NCI-H1105 treated with DMSO at 0.1 percent for 48 hours (cell line): ENCODE measurements around the gene SHC2.
"Not testable (repeated sequence)": the region's sequence is repeated elsewhere in the genome, so short reads cannot be mapped to it uniquely, and the experiment has no call there.

Source experiments
- DNase-seq: peaks from one replicate; lab custom pipeline; 2025; lab: John Stamatoyannopoulos, UW

The SHC2 gene

DNA sequence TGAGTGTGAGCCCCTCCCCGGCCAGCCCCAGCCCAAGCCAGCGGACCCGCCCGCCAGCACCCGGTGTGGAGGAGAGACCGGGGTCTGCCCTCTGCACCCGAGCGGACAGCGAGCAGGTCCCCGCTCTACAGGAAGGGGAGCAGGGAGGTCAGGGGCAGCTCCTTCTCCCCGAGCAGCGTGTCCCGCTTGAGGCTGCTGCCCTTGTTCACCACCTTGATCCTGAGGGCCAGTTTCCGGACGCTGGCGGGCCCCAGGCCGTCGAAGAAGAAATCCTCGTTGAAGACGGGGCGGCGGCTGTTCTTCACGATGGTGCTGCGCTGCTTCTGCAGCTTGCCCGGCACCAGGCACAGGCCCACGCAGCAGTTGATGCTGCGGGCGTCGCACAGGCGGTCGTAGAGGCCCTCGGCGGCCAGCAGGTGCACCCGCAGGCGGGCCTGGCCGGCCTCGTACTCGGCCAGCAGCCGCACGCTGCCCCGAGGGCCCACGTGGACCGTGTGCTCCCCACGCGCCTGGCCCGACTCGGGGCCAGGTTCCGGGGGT is 53.8 kb downstream of the SHC2 start:
- DNase-seq: no peak

DNA sequence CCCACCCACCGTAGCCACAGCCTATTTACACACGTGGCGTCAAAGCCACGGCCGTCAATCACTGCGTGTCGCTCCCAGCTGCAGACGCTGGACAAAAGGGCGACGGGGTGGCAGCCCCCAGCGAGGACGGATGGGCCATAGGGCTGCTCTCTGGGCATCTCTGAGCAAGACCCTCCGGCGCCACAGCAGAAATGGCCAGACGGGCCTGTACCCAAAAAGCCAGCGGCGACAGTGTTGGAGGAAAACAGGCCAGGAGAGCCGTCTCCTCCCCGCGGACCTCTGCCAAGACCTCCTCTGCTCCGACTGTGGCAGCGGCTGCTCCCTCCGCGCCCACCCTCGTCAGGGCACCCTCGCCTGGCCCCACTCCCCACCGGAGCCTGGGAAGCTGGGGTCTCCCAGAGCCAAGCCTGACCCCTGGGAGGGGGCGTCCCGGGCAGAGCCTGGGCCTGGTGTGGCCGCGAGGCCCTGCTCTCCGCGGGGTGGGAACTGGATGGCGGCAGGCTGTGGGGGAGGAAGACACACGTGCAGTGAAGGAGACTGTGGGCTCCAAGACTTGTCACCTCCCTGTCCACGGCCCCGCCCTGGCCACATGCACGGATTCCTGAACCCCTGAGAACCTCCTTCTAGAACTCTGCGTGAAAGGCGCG is 54.6 kb downstream of the SHC2 start:
- DNase-seq: no peak

DNA sequence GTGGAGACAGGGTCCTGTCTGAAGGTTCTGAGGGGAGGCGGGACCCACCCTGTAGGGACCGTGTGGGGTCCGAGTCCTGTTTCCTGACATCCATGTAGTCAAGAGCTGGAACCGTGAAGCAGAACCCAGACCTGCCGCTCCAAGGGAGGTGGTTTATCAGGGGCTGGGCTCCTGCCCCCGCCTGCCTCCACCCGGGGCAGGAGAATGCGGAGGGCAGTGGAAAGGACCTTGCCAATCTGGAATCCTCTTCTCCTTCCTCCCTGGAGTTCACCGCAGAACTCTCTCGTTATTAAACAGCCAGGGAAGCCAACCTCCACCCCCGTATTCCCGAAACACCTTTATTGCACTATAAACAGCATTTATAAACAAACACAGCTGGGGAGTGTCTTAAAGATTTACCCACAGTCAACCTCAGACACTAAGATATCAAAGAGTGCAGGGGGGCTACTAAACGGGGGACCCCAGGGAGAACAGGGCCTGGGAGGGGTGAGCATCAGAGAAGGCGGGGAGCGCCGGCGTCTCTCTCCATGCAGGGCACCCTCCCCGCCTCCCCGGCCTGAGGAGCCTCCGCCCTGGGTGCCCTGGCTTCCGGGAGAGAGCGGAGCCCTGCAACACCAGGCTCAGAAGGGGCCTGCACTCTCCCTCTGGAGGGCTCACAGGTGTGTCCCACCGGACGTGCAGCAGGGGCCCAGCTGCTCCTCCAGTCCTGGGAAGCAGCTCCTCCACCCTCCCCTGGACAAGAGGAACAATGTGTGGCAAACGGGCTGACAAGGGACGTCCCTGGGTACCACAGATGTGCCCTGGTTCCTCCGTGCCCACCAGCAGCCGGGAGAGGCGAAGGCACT is 55.5 kb downstream of the SHC2 start:
- DNase-seq: no peak

DNA sequence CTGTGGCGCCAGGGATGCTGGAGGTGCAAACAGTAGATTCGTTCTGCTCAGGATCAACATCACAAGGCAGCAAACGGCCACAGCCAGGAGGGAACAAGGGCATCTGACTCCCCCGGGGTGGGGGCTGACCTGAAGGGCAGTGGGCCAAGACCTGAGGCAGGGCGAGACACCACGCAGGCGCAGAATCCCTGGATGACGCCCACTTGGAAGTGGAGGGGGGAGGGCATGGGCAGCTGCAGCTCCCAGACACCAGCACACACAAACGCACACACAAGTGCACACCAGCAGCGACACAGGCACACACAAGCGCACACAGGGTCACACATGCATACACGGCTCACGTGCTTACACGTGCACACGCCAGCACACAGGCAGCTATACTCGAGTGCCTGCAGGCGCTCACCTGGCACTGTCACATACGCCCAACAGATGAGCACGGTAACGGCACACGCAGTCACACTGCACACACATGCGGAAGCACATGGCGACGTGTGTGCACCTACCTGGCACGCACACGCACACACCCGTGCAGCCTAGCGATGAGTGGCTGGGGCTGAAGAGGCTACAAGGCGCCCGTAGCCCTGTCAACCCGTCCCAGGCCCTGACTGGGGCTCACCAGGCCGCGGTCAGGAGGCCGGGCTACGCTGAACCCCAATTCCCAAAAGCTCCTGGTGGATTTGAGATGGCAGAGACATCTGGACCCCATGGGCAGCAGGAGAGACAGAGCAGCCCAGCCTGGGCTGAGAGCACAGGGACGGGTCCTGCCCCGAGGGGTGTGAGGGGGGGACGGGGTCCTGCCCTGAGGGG is 57.4 kb downstream of the SHC2 start:
- DNase-seq: peak; percentile 74

DNA sequence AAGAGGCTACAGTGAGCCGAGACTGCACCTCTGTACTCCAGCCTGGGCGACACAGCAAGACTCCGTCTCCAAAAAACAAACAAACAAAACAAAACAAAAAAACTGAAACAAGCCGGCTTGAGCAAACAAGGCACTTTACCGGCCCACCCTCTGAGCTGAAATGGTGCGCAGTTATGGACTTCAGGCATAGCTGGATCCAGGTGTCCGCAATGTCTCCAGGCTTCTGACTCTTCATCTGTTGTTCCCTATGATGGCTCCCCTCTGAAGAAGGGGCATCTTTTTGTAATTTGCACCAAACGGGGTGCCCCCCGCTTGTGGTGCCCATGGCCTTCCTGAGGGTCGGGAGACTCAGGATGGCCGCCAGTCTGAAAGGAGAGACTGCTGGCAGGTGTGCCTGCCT is 58.0 kb downstream of the SHC2 start:
- no peak for DNase-seq

DNA sequence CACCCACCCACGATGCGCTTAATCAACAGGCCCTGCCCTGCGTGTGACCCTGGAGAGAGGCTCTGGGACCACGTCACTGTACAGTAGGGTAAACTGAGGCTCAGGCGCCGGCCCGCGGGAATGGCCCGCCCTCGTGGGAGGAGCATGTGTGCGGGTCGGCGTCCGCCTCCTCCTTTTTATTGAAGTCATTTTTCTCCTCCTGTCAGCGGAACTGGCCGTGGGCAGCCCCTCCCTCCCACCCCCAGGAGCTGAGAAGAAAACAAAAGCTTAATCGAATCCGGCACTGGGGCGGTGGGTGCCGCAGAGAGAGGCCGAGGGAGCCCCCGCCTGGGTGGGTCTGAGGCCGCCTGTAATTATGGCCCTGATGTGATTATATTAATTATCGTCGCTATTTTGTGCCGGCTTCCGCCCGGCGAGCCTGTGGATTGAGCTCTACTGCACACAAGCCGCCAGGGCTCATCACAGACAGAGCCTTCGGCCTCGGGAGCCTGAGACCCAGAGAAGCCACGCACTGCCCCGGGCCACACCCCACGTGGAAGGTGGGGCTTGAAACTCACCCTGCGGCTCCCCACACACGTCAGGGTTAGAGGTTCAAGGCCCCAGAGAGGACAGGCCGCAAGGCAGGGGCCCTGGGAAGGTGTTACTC is 58.8 kb downstream of the SHC2 start:
- peak; percentile 43 for DNase-seq

DNA sequence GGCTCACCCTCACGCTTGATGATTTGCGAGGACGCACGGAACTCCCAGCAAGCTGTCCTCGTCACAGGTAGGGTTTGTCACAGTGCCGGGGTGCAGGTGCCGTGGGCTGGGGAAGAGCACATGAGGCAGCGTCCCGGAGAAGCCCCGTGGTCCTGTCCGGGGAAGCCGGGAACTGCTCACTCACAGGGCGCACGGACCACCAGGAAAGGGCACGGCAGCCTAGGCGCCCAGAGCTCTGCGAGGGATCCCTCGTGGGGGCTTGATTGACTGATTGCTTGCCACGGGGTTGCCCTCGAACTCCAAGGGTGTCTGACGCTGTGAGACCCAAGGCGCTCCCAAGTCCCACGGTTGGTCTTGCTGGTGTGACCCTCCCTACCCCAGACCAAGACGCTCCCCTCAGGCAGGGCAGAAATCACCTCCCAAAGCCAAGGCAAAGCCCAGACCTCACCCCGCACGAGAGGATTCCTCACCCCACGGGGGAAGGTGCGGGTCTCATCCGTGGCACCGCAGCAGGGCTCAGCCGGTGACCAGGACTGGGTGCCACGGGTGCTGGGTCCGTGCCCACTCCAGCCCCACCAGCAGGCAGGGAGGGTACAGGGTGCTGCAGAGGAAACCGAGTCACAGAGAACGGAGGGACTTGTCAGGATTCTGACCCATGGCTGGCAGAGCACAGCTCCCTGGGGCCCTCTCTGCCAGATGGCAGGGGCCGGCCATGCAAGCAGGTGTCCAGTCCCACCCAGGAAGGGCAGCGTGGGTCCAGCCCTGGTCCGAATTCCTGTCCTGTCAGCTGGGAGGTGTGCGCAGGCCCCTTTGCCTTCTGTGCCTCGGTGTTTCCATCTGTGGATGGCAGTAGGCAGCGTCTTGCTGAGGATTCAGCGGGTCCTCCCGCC is 59.6 kb downstream of the SHC2 start:
- peak; percentile 15 for DNase-seq

DNA sequence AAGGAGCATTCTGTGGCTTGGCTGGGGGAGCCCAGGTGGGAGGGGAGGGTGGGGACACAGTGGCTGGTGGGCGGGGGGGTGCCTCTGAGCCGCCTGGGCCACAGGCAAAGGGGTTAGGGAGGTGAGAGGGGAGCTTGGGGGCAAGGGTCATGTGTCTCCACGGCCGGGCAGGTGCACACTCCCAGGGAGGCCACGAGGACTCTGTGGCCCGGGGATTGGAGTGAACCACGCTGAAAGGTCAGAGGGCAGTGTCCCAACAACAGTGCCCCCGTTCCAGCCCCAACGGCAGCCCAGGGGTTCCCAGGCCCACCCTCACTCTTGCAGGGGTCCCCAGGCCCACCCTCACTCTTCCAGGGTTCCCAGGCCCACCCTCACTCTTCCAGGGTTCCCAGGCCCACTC is 61.5 kb downstream of the SHC2 start:
- DNase-seq: no peak

DNA sequence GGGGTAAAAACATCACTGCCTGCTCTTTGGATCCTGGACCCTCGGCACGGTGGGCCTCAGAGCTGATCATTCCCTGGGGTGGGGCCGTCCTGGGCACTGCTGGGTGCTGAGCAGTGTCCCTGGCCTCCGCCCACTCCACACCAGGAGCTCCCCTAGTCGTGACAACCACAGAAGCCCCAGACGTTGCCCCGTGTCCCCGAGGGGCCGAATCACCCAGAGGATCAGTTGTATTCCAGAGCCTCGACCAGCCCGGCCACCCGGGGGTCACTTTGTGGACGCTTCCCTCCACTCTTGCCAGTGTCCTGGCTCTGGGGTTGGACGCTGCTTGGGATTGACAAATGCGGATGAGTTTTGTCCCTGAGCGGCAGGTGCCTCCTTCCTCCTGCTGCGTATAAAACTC is 62.1 kb downstream of the SHC2 start:
- no peak for DNase-seq

DNA sequence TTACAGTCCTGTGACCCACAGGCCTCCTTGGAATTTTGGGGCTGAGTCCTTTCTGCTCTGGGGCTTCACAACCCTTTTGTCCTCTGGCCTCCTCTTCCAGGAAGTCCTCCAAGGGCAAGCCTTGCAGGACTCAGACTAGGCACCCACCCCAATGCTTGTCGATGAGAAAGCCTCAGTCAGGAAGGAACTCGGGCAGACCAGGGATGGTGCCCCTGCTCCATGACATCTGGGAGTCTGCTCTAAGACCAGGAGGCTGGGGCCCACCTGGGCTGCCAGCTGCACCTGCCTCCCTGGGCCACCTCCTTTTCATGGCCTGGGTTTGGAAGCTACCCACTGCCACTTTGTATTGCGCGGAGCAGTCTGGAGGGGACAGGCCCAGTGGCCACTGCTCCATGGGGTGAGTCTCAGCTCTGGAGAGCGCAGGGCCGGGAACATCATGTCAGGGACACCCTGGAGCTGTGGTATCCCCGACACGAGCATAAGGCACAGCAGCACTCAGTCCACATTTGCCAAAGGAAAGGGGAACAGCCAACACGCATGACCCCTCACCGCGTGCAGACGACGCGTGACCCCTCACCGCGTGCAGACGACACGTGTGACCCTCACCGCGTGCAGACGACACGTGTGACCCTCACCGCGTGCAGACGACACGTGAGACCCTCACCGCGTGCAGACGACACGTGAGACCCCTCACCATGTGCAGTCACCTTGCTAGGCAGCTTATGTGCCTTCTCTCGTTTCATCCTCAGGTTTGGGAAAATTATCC is 62.7 kb downstream of the SHC2 start:
- no peak for DNase-seq

DNA sequence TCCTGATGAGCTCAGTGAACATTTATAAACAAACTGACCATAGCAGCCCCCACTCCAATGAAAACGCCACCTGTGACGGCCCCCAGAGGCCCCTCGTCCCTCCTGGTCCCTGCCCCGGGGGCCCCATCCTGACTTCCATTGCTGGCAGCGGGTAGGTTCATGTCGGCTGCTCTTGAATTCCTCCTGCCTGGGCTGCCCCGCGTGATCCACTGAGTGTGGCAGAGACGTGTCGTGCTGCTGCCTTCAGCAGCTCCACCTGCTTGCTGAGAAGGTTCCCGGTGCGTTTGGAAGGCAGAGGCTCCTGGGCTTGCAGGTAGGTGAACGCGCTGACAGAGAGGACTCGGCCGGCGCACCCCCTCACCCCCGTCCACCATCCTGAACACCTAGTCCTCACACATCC is 63.5 kb downstream of the SHC2 start:
- DNase-seq: no peak

DNA sequence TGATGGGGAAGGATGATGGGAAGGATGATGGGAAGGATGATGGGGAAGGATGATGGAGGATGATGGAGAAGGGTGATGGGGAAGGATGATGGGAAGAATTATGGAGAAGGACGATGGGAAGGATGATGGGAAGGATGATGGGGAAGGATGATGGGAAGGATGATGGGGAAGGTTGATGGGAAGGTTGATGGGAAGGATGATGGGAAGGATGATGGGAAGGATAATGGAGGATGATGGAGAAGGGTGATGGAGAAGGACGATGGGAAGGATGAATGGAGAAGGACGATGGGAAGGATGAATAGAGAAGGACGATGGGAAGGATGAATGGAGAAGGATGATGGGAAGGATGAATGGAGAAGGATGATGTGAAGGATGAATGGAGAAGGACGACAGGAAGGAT is 65.4 kb downstream of the SHC2 start:
- DNase-seq: no peak

DNA sequence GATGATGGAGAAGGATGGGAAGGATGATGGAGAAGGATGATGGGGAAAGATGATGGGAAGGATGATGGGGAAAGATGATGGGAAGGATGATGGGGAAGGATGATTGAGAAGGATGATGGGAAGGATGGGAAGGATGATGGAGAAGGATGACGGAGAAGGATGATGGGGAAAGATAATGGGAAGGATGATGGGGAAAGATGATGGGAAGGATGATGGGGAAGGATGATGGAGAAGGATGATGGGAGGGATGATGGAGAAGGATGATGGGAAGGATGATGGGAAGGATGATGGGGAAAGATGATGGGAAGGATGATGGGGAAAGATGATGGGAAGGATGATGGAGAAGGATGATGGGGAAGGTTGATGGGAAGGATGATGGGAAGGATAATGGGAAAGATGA is 66.0 kb downstream of the SHC2 start:
- not testable (repeated sequence) for DNase-seq

DNA sequence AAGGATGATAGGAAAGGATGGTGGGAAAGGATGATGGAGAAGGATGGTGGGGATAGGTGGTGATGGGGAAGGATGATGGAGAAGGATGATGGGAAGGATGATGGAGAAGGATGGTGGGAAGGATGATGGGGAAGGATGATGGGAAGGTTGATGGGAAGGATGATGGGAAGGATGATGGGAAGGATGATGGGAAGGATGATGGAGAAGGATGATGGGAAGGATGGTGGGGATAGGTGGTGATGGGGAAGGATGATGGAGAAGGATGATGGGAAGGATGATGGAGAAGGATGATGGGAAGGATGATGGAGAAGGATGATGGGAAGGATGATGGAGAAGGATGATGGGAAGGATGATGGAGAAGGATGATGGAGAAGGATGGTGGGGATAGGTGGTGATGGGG is 67.3 kb downstream of the SHC2 start:
- DNase-seq: not testable (repeated sequence)

DNA sequence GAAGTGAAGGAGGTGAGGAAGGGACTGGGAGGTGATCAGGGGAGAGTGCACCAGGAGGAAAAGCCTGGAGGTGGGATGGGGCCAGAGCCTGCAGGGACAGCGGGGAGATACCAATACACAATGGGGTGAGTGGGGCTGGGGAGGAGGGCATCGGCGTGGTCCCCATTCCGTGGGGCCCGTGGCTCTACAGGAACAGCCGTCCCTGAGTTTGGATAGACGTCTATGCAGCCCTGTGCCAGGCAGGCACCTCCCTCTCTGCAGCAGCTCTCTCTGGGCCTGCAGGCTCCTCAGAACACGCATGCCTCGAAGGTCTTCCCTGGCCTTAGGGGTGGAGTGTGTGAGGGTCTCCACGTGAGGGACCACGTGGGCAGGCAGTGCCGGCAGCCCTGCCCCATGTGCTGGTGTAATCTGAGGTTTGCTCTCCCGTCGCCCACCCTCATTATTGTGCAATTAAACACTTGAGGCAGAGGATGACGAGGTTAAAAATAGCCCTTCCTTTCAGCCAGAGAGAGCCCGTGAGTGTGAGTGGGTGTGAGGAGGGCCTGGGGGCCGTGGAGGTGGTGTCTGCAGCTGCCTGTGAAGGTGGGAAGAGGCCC is 68.4 kb downstream of the SHC2 start:
- DNase-seq: no peak

DNA sequence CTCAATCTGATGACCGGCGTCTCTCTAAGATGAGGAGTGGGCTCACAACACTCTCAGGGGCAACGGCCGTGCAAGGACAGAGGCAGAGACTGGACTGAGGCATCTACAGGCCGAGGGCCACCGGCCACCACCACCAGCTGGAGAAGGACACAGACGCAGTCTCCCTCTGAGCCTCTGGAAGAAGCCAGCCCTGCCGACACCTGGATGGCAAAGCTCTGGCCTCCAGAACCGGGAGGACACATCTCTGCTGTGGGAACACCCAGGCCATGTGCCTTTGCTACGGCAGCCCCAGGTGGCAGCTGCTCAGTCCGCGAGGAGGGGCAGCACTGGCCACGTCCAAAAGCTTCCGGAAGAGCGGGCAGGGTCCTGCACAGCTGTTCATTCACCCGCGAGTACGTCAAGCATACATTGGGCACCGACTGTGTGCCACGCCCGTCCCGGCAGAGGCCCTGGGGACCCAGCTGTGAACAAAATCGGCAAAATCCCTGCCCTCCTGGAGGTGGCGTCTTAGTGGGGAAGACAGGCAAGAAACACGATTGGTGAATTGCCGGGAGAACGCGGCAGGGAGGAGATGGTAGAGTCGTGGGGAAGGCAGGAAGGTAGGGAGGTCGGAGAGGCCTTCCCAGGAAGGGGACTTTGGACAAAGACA is 69.0 kb downstream of the SHC2 start:
- DNase-seq: no peak

DNA sequence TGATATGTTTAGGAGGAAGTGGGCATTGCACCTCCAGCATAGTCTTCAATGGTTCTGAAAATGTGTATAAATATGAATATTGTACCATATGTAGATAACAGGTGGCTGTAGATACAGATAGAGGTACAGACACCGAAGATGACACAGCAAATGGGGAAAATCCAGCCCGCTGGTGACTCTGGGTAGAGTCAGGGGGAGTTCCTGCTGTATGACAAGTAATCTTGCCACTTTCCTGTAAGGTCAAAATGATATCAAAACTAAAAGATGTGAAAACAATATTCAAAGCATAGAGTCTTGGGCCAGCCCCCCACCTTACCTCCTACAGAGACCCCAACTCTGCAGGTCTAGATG is 69.7 kb downstream of the SHC2 start:
- DNase-seq: no peak

DNA sequence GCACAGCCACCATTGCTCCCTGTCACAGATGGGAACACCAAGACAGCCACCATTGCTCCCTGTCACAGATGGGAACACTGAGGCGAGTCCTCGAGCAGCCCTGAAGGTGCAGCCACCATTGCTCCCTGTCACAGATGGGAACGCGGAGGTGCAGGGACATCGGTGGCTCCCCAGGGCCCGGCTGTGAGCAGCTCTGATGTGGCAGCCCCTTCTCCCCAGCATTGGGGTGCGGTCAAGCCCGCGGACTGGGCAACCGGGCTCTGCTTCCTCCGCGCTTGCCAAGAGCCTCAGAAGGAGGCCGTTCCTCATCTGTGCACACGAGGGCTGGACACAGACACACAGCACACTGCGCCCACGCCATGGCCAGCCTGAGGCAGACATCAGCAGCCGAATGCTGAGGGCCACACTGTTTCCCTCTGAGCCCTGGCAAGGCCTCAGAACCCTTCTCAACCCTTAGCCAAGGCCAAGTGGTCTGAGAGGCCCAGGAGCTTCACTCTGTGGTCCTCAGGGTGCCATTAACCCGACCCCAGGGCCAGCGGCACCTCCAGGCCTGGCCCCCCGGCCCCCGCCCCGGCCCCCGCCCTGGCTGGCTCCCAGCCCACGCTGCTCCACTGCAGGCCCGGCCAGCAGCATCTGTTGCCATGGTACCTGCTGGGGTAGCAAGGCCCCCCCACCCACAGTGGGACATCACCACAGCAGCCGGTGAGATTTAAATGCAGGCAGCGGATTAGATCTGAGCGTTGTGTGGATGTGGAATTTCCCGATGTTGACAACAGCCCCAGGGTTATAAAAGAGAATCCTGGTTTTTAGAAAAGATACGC is 70.2 kb downstream of the SHC2 start:
- no peak for DNase-seq

DNA sequence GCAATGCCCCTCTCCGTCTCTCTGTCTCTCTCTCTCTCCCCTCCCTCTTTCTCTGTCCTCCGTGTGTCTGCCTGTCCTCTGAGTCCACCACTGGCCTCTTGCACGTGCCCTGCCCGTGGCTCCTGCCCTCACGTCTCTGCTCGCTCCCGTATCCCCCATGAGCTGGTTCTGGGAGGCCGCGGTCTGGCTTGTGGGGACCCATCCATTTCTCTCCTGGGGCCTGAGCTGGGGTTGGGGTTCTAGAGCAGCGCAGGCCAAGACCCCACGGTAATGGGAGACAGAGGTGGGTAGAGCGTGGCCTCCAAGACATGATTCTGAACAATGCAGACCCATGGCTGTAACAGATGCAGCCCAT is 70.9 kb downstream of the SHC2 start:
- no peak for DNase-seq
